Measurements from ENCODE around the gene ABCA7.
"Not testable (repeated sequence)": the region's sequence is repeated elsewhere in the genome, so short reads cannot be mapped to it uniquely, and the experiment has no call there.

ABCA7 gene

GRCh38 chr19:1017115-1017905 lies 22.6 kb upstream of the ABCA7 start:
- DNase-seq (ENCODE audit: low spot score), result no peak

- no peak for DNase-seq (ENCODE audit: low spot score)
Measured at GRCh38 chr19:1017906-1018305, 22.0 kb upstream of the ABCA7 start.

- DNase-seq (ENCODE audit: low spot score), result no peak
Measured at GRCh38 chr19:1018393-1018792, 21.5 kb upstream of the ABCA7 start.

DNA sequence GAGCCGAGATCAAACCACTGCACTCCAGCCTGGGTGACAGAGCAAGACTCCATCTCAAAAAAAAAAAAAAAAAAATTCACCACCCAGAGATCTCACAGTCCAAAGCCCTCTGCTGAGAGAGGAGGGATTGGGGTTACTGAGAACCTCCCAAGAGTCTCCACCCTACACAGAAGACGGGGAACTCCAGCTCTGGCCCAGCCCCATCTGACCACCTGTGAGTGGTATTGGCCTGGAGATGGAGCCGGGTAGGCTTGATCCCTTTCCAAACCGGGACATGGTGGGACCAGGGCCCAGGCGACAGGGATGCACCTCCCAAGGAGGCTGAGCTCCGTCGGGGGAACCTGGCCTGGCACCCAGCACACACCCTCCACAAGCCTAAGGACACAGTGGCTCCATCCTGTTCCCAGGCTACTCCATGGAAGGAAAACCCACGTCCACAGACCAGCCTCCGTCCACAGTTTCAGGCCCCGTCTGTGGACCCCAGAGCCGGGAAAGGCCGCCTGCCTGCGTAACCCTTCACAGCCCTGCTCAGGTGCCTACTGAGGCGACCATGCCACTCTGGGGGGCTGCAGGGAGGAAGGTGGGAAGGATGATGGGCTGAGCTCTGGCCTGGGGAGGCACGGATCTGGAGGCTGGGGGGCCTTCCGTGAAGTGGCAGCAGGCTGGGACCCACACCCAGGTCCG lies 20.8 kb upstream of the ABCA7 start:
- DNase-seq (ENCODE audit: low spot score), result no peak

GRCh38 chr19:1019616-1019961 lies 20.3 kb upstream of the ABCA7 start:
- no peak for DNase-seq (ENCODE audit: low spot score)

- peak; percentile 29 for DNase-seq (ENCODE audit: low spot score)
Measured at GRCh38 chr19:1019980-1020867, 19.7 kb upstream of the ABCA7 start.

DNA sequence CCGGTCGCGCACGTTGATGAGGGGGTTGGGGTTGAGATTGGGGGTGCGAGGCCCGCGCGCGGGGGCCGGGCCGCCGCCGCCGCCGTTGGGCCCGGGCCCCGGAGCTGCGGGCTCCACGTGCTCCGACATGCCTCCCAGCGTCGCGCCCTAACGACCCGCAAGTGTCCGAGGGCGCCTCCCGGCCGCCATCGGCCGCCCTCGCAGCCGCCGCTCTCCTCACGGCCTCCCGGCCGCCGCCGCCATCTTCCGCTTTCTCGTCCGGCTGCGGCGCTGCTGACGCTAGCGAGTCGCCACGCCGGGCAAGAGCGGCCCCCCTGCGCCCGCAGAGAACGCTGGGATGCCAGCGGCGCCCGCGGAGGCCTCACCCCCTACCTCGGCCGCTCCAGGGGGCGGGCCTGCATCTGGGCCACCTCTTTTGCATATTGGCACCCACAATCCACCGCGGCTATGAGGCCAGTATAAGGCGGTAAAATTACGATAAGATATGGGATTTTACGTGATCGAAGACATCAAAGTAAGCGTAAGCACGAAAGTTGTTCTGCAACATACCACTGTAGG lies 19.0 kb upstream of the ABCA7 start, which contains the start of gene TMEM259:
TSS of gene TMEM259 (minus strand) at position 256 of the 558 bp plus-strand sequence. CDS start at position 129, 127 bp downstream.
- peak; percentile 98 for DNase-seq (ENCODE audit: low spot score)

DNA sequence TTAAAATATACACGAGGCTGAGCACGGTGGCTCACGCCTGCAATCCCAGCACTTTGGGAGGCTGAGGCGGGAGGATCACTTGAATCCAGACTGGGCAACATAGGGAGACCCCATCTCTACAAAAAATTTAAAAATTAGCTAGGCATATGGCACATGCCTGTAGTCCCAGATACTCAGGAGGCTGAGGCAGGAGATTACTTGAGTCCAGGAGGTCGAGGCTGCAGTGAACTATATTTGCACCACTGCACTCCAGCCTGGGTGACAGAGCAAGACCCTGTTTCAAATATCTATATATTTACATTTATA lies 16.1 kb upstream of the ABCA7 start:
- not testable (repeated sequence) for DNase-seq (ENCODE audit: low spot score)

- not testable (repeated sequence) for DNase-seq (ENCODE audit: low spot score)
Measured at GRCh38 chr19:1025080-1025479, 14.8 kb upstream of the ABCA7 start.

- DNase-seq (ENCODE audit: low spot score), result peak; percentile 37
Measured at GRCh38 chr19:1025960-1026782, 13.7 kb upstream of the ABCA7 start, which contains the start of gene CNN2. Gene CNN2, plus strand, starts transcription at chr19:1026608. Its CDS starts 54 bp downstream, at chr19:1026662.

DNA sequence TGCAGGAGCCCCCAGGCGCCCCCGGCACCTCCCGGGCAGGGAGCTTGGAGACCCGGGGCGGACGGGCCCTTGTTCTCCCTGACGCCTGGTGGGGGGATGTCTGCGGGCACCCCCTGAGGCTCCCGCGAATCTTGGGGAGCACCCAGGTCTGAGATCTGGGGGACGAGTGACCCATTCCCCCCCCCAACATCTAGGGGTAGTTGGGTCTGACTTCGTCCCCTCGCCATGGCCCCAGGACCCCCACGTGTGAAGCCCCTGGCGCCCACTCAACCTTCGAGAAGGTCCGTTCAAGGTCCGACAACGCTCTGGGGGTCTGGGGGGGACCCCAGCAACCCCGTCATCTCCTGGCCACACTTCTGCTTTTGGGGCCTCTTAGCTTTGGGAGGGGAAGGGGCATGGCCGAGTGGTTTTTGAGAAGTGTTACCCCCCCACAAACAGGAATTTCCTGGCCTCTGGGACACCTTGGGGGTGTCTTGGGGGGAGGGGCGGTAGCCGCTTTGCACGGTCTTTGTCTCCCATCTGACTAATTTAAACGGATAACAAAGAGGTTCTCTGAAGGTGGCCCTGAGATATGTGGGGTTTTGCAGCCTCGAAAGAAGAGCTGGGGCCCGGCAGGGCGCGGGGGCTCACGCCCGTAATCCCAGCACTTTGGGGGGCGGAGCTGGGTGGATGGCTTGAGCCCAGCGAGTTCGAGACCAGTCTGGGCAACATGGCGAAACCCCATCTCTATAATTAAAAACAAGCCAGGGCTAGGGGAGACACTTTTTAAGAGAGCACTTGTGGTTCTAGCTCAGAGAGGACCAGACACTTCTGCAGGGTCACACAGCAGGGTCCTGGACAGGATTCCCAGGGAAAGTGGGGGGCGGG lies 12.9 kb upstream of the ABCA7 start:
- DNase-seq (ENCODE audit: low spot score), result no peak

DNA sequence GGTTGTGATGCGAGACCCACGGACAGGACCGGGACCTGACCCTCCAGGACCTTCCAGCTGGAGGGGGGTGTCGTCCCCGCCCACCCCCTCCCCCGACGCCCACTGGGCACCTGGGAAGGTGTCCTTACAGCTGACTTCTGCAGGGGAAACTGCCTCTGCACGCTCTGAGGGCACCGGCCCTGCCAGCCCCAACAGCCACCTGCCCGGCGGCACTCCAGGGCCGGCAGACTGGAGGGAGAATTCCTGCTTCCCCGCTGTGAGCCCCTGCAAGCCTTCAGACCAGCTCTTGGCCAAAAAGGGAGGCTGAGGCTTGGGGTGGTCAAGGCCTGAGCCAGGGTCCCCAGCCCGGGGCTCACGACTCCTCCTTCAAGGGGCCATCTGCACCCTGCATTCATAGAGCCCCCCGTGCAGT lies 12.3 kb upstream of the ABCA7 start:
- no peak for DNase-seq (ENCODE audit: low spot score)

DNA sequence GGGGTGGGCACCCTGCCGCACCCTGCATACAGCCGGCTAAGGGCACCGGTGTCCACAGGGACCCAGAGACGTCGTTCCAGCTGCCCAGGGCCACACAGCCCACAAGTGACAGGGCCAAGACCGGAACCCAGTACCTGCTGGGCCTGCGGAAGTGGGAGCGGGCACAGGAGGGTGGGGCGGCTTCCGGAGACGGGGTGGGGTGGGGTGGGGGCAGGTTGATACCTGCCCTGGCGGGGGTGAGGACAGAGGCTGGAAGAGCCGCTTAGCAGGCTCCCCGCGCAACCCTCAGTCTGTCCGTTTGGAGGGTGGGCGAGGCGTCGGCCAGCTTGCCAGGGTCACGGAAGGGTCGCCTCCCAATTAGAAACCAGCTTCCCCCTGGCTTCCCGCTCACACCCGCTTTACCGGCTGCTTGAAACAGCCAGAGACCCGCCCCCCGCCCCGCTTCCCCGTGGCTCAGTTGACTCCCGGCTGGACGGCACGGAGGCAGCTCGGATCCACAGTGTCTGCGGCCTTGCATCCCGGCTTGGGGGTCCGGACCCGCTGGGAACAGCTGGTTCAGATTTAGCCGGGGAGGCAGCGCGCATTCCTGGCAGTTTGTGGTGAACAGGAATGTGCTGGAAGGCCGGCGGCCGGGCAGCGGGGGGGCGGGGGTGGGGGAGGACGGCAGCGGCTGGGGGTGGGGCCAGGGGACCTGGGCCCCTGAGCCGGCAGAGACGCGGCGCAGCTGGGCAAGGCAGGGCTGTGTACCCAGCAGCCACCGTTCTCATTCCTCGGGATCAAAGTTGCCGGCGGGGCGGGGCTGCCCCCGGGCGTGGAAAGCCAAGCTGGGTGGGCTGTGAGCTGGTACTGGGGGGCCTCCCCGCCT lies 11.6 kb upstream of the ABCA7 start:
- no peak for DNase-seq (ENCODE audit: low spot score)

DNA sequence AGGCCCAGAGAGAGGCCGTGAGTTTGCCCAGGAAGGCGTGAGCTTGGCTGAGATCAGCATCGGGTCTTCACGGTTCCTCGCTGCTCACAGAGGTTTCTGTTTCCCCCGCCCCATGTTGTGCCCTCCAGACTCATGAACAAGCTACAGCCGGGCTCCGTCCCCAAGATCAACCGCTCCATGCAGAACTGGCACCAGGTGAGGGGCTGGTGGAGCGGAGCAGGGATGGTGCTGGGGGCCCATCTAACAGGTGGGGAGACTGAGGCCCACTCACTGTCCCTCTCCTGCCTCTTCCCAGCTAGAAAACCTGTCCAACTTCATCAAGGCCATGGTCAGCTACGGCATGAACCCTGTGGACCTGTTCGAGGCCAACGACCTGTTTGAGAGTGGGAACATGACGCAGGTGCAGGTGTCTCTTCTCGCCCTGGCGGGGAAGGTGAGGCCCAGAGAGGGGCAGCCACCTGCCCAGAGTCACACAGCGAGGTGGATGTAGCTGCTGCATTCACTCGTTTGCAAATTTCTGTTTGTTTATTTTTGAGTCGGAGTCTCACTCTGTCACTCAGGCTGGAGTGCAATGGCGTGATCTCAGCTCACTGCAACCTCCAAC lies 7.5 kb upstream of the ABCA7 start:
- no peak for DNase-seq (ENCODE audit: low spot score)

- DNase-seq (ENCODE audit: low spot score), result no peak
Measured at GRCh38 chr19:1035998-1036621, 3.8 kb upstream of the ABCA7 start.

DNA sequence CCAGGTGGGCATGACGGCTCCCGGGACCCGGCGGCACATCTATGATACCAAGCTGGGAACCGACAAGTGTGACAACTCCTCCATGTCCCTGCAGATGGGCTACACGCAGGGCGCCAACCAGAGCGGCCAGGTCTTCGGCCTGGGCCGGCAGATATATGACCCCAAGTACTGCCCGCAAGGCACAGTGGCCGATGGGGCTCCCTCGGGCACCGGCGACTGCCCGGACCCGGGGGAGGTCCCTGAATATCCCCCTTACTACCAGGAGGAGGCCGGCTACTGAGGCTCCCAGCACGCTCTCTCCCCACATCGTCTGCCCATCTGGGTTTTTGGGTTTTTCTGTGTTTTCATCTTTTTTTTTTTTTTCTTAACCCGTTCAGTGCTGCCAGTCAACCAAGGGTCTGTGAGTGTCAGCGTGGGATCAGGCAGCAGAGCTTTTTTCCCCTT lies 2.3 kb upstream of the ABCA7 start:
- DNase-seq (ENCODE audit: low spot score), result no peak

GRCh38 chr19:1038978-1039645 lies 795 bp upstream of the ABCA7 start:
- DNase-seq (ENCODE audit: low spot score), result no peak

Measured in hematopoietic multipotent progenitor cell treated with erythropoietin and hydrocortisone succinate and interleukin-3 and kit ligand, for 17 days (in vitro differentiated cells).